ENCODE data around the gene CARD10.

The CARD10 gene

DNA sequence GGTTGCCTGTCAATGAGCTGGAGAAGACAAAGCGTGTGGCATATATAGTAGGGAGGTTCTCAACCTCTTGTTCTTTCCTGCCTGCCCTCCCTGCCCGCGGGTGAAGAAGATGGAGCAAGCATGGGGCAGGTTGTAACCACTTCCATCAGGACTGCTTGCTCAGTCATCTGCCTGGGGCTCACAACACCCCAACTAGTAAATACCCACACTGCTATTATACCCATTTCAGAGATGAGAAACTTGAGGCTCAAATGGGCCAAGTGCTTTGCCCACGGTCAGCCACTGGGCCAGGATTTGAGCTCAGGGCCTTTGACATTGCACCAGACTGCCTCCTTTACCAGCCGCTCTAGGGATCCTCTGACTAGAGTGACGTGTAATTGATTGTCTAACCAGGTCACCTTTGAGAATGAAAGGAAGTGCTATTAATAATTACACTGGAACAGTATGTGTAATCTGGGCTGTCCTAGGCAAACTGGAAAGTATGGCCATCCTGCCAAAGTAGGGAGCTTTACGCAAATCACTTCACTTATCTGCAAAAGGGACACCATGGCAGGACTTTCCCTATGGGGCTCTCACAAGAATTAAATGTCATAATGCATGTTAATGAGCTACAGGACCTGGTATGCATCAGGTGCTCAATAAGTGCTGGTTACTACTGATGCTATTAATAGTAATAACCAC is 38.2 kb upstream of the CARD10 start:
- CTCF ChIA-PET: interaction anchor here (1.4 to 2.1 kb wide), 3 partner anchors 10 to 12 kb away, joined by 3 to 6 read pairs (median 4); no protein-coding TSS in a partner anchor
- POLR2A ChIA-PET: interaction anchor here (1.2 to 1.4 kb wide), 3 partner anchors 9 to 35 kb away, joined by 4 read pairs; no protein-coding TSS in a partner anchor
- no peak for DNase-seq (ENCODE audit: extremely low spot score)

GRCh38 chr22:37556710-37557109 is 37.5 kb upstream of the CARD10 start:
- ChIA-PET CTCF (interaction anchor here (1.4 kb wide), 1 partner anchor 10 kb away, joined by 3 read pairs; no protein-coding TSS in a partner anchor), POLR2A (interaction anchor here (1.3 kb wide), 1 partner anchor 10 kb away, joined by 4 read pairs; no protein-coding TSS in a partner anchor)
- TF ChIP-seq TARDBP (IDR thresholded peaks at IDR 0.05) (no peak), NFRKB (IDR thresholded peaks at IDR 0.05) (no peak), PKNOX1 (IDR thresholded peaks at IDR 0.05) (no peak), SP1 (IDR thresholded peaks at IDR 0.05) (no peak), ARNT (IDR thresholded peaks at IDR 0.05) (no peak), BHLHE40 (IDR thresholded peaks at IDR 0.05; ENCODE audit: borderline replicate concordance) (no peak), CTBP1 (IDR thresholded peaks at IDR 0.05; ENCODE audit: borderline replicate concordance) (no peak), L3MBTL2 (conservative IDR thresholded peaks at IDR 0.05) (no peak), LEF1 (IDR thresholded peaks at IDR 0.05; ENCODE audit: borderline replicate concordance) (no peak), HDGF (IDR thresholded peaks at IDR 0.05; ENCODE audit: borderline replicate concordance) (no peak), ZNF384 (IDR thresholded peaks at IDR 0.05) (no peak)
- no peak for DNase-seq (ENCODE audit: extremely low spot score)

More for the DNA sequence above, 38.2 kb upstream of the CARD10 start:
- TF ChIP-seq LEF1 (IDR thresholded peaks at IDR 0.05; ENCODE audit: borderline replicate concordance) (no peak), PKNOX1 (IDR thresholded peaks at IDR 0.05) (no peak), ELF4 (IDR thresholded peaks at IDR 0.05) (no peak), CTBP1 (IDR thresholded peaks at IDR 0.05; ENCODE audit: borderline replicate concordance) (no peak), L3MBTL2 (conservative IDR thresholded peaks at IDR 0.05) (no peak), NFRKB (IDR thresholded peaks at IDR 0.05) (no peak), ARNT (IDR thresholded peaks at IDR 0.05) (no peak), FOXK2 (IDR thresholded peaks at IDR 0.05) (no peak), HDGF (IDR thresholded peaks at IDR 0.05; ENCODE audit: borderline replicate concordance) (no peak), BHLHE40 (IDR thresholded peaks at IDR 0.05; ENCODE audit: borderline replicate concordance) (no peak), SP1 (IDR thresholded peaks at IDR 0.05) (no peak), FOXA1 (IDR thresholded peaks at IDR 0.05) (no peak), SUZ12 (IDR thresholded peaks at IDR 0.05) (no peak), TARDBP (IDR thresholded peaks at IDR 0.05) (no peak), ZNF384 (IDR thresholded peaks at IDR 0.05) (no peak), FOXM1 (IDR thresholded peaks at IDR 0.05; ENCODE audit: borderline replicate concordance) (no peak)

GRCh38 chr22:37555029-37555428 is 35.8 kb upstream of the CARD10 start:
- CTCF ChIA-PET: no interaction called here
- no peak for DNase-seq (ENCODE audit: extremely low spot score)
- TF ChIP-seq HDGF (IDR thresholded peaks at IDR 0.05; ENCODE audit: borderline replicate concordance) (no peak), L3MBTL2 (conservative IDR thresholded peaks at IDR 0.05) (no peak), NFRKB (IDR thresholded peaks at IDR 0.05) (no peak), ARNT (IDR thresholded peaks at IDR 0.05) (no peak), PKNOX1 (IDR thresholded peaks at IDR 0.05) (no peak), FOXA1 (IDR thresholded peaks at IDR 0.05) (no peak), BHLHE40 (IDR thresholded peaks at IDR 0.05; ENCODE audit: borderline replicate concordance) (no peak), SUZ12 (IDR thresholded peaks at IDR 0.05) (no peak), ELF4 (IDR thresholded peaks at IDR 0.05) (no peak), ZNF384 (IDR thresholded peaks at IDR 0.05) (no peak), FOXM1 (IDR thresholded peaks at IDR 0.05; ENCODE audit: borderline replicate concordance) (no peak), TARDBP (IDR thresholded peaks at IDR 0.05) (no peak), CTBP1 (IDR thresholded peaks at IDR 0.05; ENCODE audit: borderline replicate concordance) (no peak), LEF1 (IDR thresholded peaks at IDR 0.05; ENCODE audit: borderline replicate concordance) (no peak), SP1 (IDR thresholded peaks at IDR 0.05) (no peak), FOXK2 (IDR thresholded peaks at IDR 0.05) (no peak)
- POLR2A ChIA-PET: no interaction called here

GRCh38 chr22:37553725-37554124 is 34.5 kb upstream of the CARD10 start:
- ChIA-PET POLR2A (no interaction called here), CTCF (interaction anchor here (1.5 kb wide), 1 partner anchor 8 kb away, joined by 6 read pairs; no protein-coding TSS in a partner anchor)
- TF ChIP-seq SP1 (IDR thresholded peaks at IDR 0.05) (no peak), ELF4 (IDR thresholded peaks at IDR 0.05) (no peak), CTBP1 (IDR thresholded peaks at IDR 0.05; ENCODE audit: borderline replicate concordance) (no peak), PKNOX1 (IDR thresholded peaks at IDR 0.05) (no peak), BHLHE40 (IDR thresholded peaks at IDR 0.05; ENCODE audit: borderline replicate concordance) (no peak), ZNF384 (IDR thresholded peaks at IDR 0.05) (no peak), ARNT (IDR thresholded peaks at IDR 0.05) (no peak), FOXM1 (IDR thresholded peaks at IDR 0.05; ENCODE audit: borderline replicate concordance) (no peak), LEF1 (IDR thresholded peaks at IDR 0.05; ENCODE audit: borderline replicate concordance) (no peak), HDGF (IDR thresholded peaks at IDR 0.05; ENCODE audit: borderline replicate concordance) (no peak), L3MBTL2 (conservative IDR thresholded peaks at IDR 0.05) (no peak), NFRKB (IDR thresholded peaks at IDR 0.05) (no peak), FOXA1 (IDR thresholded peaks at IDR 0.05) (no peak)
- no peak for DNase-seq (ENCODE audit: extremely low spot score)
